HepG2 (cell line): Measurements from ENCODE around the gene AGER.
"Not testable (repeated sequence)": the region's sequence is repeated elsewhere in the genome, so short reads cannot be mapped to it uniquely, and the experiment has no call there.

Source experiments
- CEBPB ChIP-seq: IDR thresholded peaks from 2 replicates; pipeline ENCODE4 v1.6.1; 2011; ENCODE audit warnings: low read depth, low read length, improper control_type of control experiment, borderline replicate concordance
- FOXA1 ChIP-seq, 2 experiments: fragments of 450-650 bp in 1 of 2; sonication (generic) in 1 of 2; formaldehyde crosslinking in 1 of 2; IDR thresholded peaks; 2 replicates each; pipeline versions ENCODE4 v1.4.0 to v1.6.1; 2016 to 2020; ENCODE audit warnings: missing genetic modification reagents in 1 of 2
- POLR2A ChIP-seq, 2 experiments: IDR thresholded peaks; 2 replicates each; pipeline ENCODE4 v1.6.1; 2011; ENCODE audit warnings: low read depth in 2 of 2, low read length in 2 of 2, mild to moderate bottlenecking in 1 of 2, moderate library complexity in 1 of 2; ENCODE audit not compliant: insufficient read depth in 1 of 2
- POLR2AphosphoS2 ChIP-seq: IDR thresholded peaks from 2 replicates; pipeline ENCODE4 v1.6.1; 2011; ENCODE audit warnings: low read depth, low read length, improper control_type of control experiment
- TCF7L2 ChIP-seq: IDR thresholded peaks from 2 replicates; pipeline ENCODE4 v1.6.1; 2011; ENCODE audit warnings: mild to moderate bottlenecking, low read depth, low read length, moderate library complexity
- TGIF2 ChIP-seq: IDR thresholded peaks from 2 replicates; pipeline ENCODE4 v1.6.1; 2016; ENCODE audit warnings: control low read depth, missing compliant biosample characterization
- ZNF331 ChIP-seq: sonication (generic); formaldehyde crosslinking; IDR thresholded peaks from 2 replicates; pipeline ENCODE4 v1.4.0; 2020; ENCODE audit warnings: missing genetic modification reagents
- TF ChIP-seq, protein P1 (sequence below): sonication (generic); formaldehyde crosslinking; IDR thresholded peaks from 2 replicates; pipeline ENCODE4 v1.5.0; 2020; ENCODE audit warnings: mild to moderate bottlenecking, missing genetic modification reagents, moderate library complexity
- TF ChIP-seq, protein P2 (sequence below): sonication (generic); formaldehyde crosslinking; IDR thresholded peaks from 2 replicates; pipeline ENCODE4 v1.4.0; 2020; ENCODE audit warnings: low read depth, mild to moderate bottlenecking, missing genetic modification reagents

DNA sequence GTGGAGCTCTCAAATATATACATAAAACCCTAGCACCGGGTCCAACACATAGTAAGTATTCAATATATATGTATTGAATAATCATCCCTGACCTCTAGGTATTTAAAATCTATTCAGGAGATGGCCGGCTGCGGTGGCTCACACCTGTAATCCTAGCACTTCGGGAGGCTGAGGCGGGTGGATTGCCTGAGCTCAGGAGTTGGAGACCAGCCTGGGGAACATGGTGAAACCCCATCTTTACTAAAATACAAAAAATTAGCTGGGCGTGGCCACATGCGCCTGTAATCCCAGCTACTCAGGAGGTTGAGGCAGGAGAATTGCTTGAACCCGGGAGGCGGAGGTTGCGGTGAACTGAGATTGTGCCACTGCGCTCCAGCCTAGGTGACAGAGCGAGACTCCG is 9.0 kb upstream of the AGER start:
- TF ChIP-seq FOXA1 (IDR thresholded peaks at IDR 0.05); FOXA1 (CRISPR knock-in tag; IDR thresholded peaks at IDR 0.05); POLR2AphosphoS2; TCF7L2; TGIF2 (CRISPR knock-in tag); CEBPB; POLR2A (IDR thresholded peaks at IDR 0.05; ENCODE audit: insufficient read depth in 1 of 2, low read depth in 2 of 2, low read length in 2 of 2); ZNF331 (CRISPR knock-in tag): not testable (repeated sequence)
- TF ChIP-seq, protein P1, sequence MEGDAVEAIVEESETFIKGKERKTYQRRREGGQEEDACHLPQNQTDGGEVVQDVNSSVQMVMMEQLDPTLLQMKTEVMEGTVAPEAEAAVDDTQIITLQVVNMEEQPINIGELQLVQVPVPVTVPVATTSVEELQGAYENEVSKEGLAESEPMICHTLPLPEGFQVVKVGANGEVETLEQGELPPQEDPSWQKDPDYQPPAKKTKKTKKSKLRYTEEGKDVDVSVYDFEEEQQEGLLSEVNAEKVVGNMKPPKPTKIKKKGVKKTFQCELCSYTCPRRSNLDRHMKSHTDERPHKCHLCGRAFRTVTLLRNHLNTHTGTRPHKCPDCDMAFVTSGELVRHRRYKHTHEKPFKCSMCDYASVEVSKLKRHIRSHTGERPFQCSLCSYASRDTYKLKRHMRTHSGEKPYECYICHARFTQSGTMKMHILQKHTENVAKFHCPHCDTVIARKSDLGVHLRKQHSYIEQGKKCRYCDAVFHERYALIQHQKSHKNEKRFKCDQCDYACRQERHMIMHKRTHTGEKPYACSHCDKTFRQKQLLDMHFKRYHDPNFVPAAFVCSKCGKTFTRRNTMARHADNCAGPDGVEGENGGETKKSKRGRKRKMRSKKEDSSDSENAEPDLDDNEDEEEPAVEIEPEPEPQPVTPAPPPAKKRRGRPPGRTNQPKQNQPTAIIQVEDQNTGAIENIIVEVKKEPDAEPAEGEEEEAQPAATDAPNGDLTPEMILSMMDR (CRISPR knock-in tag) = not testable (repeated sequence)
- TF ChIP-seq, protein P2, sequence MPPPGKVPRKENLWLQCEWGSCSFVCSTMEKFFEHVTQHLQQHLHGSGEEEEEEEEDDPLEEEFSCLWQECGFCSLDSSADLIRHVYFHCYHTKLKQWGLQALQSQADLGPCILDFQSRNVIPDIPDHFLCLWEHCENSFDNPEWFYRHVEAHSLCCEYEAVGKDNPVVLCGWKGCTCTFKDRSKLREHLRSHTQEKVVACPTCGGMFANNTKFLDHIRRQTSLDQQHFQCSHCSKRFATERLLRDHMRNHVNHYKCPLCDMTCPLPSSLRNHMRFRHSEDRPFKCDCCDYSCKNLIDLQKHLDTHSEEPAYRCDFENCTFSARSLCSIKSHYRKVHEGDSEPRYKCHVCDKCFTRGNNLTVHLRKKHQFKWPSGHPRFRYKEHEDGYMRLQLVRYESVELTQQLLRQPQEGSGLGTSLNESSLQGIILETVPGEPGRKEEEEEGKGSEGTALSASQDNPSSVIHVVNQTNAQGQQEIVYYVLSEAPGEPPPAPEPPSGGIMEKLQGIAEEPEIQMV = not testable (repeated sequence)
